GM12873 (cell line): Measurements from ENCODE around the gene STS.

Experiments
- CTCF ChIP-seq: IDR thresholded peaks from 2 replicates; pipeline ENCODE4 v1.5.1; 2012; ENCODE audit warnings: low read depth, mild to moderate bottlenecking, moderate library complexity, low read length, control low read depth; ENCODE audit not compliant: insufficient read depth; ENCODE audit errors: missing control alignments

STS gene

GRCh38 chrX:7143076-7143475 lies 4.4 kb upstream of the STS start:
- TF ChIP-seq CTCF: no peak

- no peak for TF ChIP-seq CTCF
Measured at GRCh38 chrX:7143941-7144525, 3.5 kb upstream of the STS start.

- no peak for TF ChIP-seq CTCF
Measured at GRCh38 chrX:7145454-7145853, 2.1 kb upstream of the STS start.

- TF ChIP-seq CTCF: no peak
Measured at GRCh38 chrX:7146020-7146702, 1.4 kb upstream of the STS start.

GRCh38 chrX:7146703-7147412 lies 654 bp upstream of the STS start:
- TF ChIP-seq CTCF: no peak

GRCh38 chrX:7147978-7148854 lies 704 bp downstream of the STS start, which contains the start of gene PUDP:
TSS of gene PUDP (minus strand) at chrX:7148153. CDS start at chrX:7148113, 40 bp downstream.
- TF ChIP-seq CTCF: peak; percentile 25
